ENCODE data around the gene CCDC192. TPM values are rescaled to one million over a fixed set of nuclear protein-coding genes. Genes with fewer than 3 reads are reported as not detected.

The CCDC192 gene
- total RNA-seq, 1 donor from 2014 or later = not detected

- no peaks in the 10 kb centered on the region for H3K9me3 ChIP-seq
- H3K27me3 ChIP-seq (ENCODE audit: low read depth) = no peaks in the 10 kb centered on the region
- H3K27ac ChIP-seq = no peak overlapping the region
- TF ChIP-seq CTCF (IDR thresholded peaks at IDR 0.05) = no peak
- H3K4me3 ChIP-seq = no peak overlapping the region
- intact Hi-C loops (cut with DNase I) = no loop called here
- DNase-seq = no peak
- ATAC-seq = no peak
- no peaks in the 10 kb centered on the region for H3K36me3 ChIP-seq
- peaks cover 34% of the 10 kb centered on the region for H3K4me1 ChIP-seq
Observed at GRCh38 chr5:127957183-127957582, 254.0 kb downstream of the CCDC192 start.

GRCh38 chr5:127957701-127958239 lies 254.6 kb downstream of the CCDC192 start:
- no peak for ATAC-seq
- no peak for TF ChIP-seq CTCF (IDR thresholded peaks at IDR 0.05)
- Histone ChIP-seq H3K4me3 (no peak overlapping the region), H3K36me3 (no peaks in the 10 kb centered on the region), H3K27ac (peak overlapping the region; percentile 38), H3K9me3 (no peaks in the 10 kb centered on the region), H3K27me3 (ENCODE audit: low read depth) (no peaks in the 10 kb centered on the region), H3K4me1 (peaks cover 34% of the 10 kb centered on the region)
- intact Hi-C loops (cut with DNase I) = no loop called here
- DNase-seq = no peak

GRCh38 chr5:127958421-127959011 lies 255.3 kb downstream of the CCDC192 start:
- Histone ChIP-seq H3K9me3 (no peaks in the 10 kb centered on the region), H3K27me3 (ENCODE audit: low read depth) (no peaks in the 10 kb centered on the region), H3K27ac (peak overlapping the region; percentile 48), H3K4me1 (peaks cover 34% of the 10 kb centered on the region), H3K4me3 (no peak overlapping the region), H3K36me3 (no peaks in the 10 kb centered on the region)
- ATAC-seq = peak; percentile 63 to 88
- intact Hi-C loops (cut with DNase I) = no loop called here
- no peak for TF ChIP-seq CTCF (IDR thresholded peaks at IDR 0.05)
- DNase-seq = no peak

GRCh38 chr5:127959152-127959764 lies 256.1 kb downstream of the CCDC192 start:
- Histone ChIP-seq H3K27ac (peak overlapping the region; percentile 48), H3K4me1 (peaks cover 34% of the 10 kb centered on the region), H3K9me3 (no peaks in the 10 kb centered on the region), H3K4me3 (no peak overlapping the region), H3K27me3 (ENCODE audit: low read depth) (no peaks in the 10 kb centered on the region), H3K36me3 (no peaks in the 10 kb centered on the region)
- DNase-seq (peak; percentile 58), ATAC-seq (peak; percentile 27 to 69)
- intact Hi-C loops (cut with DNase I) = no loop called here
- no peak for TF ChIP-seq CTCF (IDR thresholded peaks at IDR 0.05)

GRCh38 chr5:127960270-127960691 lies 257.1 kb downstream of the CCDC192 start:
- ATAC-seq (peak in 1 of 2 donors; percentile 23), DNase-seq (no peak)
- H3K9me3 ChIP-seq = no peaks in the 10 kb centered on the region
- intact Hi-C loops (cut with DNase I) = no loop called here
- H3K4me1 ChIP-seq = peaks cover 34% of the 10 kb centered on the region
- TF ChIP-seq CTCF (IDR thresholded peaks at IDR 0.05) = no peak
- peak overlapping the region; percentile 26 for H3K27ac ChIP-seq
- H3K4me3 ChIP-seq = no peak overlapping the region
- H3K27me3 ChIP-seq (ENCODE audit: low read depth) = no peaks in the 10 kb centered on the region
- no peaks in the 10 kb centered on the region for H3K36me3 ChIP-seq
